Activated CD8-positive, alpha-beta memory T cell treated with anti-CD3 and anti-CD28 coated beads for 4 hours (primary cell): Measurements from ENCODE around the gene UQCR11.

Source experiments
- DNase-seq, 2 donors: peaks; one replicate each; pipeline ENCODE4 v3.0.0-alpha.2; 2020; ENCODE audit warnings: low read depth in 2 of 2

UQCR11 gene

GRCh38 chr19:1616875-1617274 is 11.6 kb upstream of the UQCR11 start:
- no peak for DNase-seq

DNA sequence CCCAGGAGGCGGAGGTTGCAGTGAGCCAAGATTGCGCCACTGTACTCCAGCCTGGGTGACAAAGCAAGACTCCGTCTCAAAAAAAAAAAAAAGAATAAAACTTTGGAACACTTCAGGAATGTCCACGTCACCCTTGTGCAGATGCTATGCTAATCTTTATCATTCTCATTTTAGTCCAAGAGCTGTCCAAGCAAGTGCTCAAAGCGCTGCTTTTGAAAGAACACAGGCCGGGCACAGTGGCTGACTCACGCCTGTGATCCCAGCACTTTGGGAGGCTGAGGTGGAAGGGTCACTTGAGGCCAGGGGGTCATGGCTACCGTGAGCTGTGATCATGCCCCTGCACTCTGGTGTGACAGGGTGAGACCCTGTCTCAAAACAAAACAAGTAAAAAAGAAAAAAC is 11.1 kb upstream of the UQCR11 start:
- DNase-seq: no peak

GRCh38 chr19:1615156-1615765 is 10.0 kb upstream of the UQCR11 start:
- no peak for DNase-seq

DNA sequence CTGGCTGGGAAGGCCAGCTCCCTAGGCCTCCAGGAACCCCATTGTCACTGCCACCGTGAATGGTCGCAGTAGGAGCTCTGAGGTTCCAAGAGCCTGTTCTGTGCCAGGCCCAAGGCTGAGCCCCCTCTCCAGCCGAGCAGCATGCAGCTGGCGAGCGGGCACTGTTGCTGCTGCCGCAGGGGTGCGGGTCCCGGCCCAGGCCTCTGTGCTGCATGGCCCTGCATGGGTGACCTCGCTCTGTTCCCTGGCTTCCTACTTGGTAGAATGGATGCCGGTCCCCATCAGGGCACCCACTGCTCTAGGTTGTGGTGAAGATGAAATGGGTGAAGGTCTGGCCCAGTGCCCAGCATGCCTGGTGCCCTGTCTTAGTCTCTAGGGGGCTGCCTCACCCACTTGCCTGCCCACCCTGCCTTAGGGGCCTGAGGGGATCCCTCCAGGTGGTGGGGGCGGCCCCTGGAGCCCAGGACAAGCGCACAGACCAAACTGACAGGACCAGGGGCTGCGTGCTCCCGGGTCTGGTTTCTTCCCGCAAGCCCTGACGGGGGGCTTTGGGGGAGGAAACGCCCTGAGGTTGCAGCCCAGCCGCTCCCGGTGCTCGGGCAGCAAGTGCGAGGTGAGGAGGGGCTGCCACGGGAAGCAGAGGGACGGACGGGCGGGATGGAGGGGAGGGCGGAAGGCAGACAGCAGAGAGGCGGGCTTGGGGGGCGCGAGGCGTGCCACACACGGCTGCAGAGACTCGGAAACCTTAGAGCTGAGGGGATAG is 8.7 kb upstream of the UQCR11 start:
- no peak for DNase-seq

DNA sequence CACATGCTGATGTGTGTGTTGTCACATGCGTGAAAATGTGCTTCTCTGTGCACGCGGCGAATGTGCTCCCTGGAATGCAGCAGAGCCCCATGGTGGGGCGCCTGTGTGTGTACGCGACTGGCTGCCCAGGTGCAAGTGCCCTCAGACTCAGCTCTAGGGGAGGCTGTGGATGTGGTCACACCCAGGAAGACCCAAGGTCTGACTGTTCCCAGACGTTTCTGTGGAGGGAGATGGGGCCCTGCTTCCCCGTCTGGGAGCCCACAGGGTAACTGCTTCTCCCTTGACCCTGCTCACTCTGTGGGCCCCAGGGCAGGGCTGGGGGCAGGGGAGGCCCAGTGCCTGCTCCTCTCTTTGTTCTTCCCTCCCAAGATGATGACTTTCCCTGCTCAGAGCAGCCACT is 7.9 kb upstream of the UQCR11 start:
- DNase-seq: no peak

DNA sequence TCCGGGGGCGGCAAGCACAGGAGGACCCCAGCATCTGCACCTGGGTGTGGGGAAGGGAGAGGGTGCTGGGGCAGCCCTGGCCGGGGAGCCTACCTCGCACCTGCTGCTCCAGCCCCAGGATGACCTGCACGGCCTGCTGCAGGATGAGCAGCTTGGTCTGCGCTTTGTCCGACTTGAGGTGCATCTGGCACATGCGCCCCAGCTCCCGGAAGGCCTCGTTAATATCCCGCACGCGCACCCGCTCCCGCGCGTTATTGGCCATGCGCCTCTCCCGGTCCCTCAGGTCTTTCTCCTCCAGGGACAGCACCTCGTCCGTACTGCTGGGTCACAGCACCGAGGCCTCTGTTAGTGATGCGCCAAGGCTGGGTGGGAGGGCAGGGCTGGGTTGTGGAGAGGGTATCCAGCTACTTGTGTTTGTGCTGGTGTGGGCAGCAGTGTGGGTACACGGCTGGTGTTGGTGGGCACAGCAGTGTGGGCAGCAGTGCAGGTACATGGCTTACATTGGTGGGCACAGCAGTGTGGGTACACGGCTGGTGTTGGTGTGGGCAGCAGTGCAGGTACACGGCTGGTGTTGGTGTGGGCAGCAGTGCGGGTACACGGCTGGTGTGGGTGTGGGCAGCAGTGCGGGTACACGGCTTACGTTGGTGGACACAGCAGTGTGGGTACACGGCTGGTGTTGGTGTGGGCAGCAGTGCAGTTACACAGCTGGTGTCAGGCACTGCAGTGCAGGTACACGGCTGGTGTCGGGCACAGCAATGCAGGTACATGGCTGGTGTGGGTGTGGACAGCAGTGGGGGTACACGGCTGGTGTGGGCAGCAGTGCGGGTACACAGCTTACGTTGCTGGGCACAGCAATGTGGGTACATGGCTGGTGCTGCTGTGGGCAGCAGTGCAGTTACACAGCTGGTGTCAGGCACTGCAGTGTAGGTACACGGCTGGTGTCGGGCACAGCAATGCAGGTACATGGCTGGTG is 7.1 kb upstream of the UQCR11 start:
- DNase-seq: no peak

GRCh38 chr19:1611353-1611752 is 6.1 kb upstream of the UQCR11 start:
- no peak for DNase-seq

GRCh38 chr19:1610579-1610978 is 5.3 kb upstream of the UQCR11 start:
- no peak for DNase-seq

DNA sequence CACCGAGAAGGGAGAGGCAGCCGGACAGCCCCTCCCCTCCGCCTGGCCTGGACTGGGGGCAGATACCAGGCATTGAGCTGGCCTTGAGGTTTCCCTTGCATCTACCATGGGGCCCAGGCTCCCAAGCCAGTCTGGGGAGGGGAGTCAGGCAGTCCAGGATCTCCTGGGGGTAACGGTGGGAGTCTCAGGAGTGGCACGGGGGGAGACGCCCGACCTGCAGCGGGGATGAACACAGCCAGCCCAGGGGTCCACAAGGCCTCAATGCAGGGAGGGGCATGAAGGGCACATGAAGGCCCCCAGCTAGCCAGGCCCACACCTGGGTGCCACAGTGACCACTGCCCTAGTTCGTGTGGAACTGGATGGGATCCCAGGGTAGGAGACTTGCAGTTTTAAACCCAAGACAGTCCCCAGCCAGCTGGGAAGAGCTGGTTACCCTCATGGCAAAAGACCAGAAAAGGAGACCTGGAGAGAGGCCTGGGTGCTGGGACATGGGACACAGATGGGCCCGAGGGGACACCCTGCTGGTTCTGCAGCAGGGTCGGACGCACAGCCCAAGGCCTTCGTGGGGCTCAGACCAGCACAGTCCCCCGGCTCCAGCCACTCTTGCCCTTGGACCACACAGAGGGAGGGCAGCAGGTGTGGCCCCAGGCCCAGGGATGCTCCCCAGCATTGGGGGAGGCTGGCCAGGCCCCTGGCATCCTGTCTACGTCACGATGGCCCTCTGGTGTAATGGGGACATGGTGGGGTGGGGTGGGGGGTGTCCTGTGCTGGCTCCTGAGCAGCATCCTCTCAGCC is 4.6 kb upstream of the UQCR11 start:
- DNase-seq: no peak

DNA sequence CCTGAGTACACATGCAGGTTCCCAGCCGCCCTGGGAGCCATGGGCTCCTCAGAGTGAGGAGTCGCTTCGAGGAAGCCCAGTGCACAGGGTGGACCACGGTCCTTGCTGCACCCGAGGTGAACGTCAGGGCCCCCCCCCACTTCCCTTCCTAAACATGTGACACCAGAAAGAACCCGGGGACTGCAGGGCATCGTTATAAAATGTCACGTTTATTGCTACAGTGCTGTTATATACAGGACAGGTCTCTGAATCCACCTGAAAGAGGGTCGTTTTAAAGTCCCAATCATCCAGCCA is 3.8 kb upstream of the UQCR11 start:
- DNase-seq: no peak

- no peak for DNase-seq
Observed at GRCh38 chr19:1608359-1609102, 3.3 kb upstream of the UQCR11 start.

DNA sequence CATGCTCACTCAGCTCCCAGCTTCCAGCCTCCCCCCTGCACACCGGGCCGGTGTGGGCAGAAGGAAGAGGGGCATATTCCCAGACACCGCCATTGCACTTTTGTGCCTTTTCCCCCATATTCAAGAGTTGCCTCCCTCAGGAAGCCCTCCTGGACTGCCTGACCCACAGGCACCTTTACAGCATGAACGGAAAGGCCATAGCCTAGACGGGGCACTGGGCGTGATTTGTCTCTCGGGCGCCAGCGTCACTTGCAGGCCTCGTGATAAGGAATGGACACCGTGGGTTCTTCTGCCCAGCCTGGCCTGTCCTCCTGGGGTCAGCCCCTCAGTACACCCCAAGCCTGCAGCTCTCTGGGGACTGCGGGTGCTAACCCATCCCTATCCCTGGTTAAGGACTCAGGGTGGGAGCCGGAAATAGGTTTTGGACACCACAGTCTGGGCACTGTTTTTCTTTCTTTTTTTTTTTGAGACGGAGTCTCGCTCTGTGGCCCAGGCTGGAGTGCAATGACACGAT is 933 bp upstream of the UQCR11 start:
- no peak for DNase-seq

GRCh38 chr19:1602091-1602707 is 3.1 kb downstream of the UQCR11 start:
- DNase-seq: no peak

- DNase-seq: no peak
Observed at GRCh38 chr19:1601613-1602064, 3.6 kb downstream of the UQCR11 start.

DNA sequence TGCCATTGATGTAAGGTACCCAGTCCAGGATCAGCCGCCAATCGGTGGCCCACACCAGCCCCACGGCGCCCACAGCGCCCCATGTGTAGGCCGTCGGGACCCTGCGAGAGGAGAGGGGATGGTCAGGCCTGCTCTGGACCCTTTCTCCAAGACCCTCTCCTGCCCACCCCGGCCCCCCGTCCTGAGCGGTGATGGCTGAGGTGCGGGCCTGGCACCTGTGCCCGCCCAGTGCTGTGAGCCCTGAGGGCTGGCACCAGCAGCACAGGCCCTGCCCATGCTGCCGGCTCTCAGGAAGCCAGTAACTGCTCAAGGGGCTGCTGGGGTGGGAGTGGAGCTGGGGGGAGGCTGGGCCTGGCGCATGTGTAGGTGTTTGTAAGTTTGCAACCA is 5.8 kb downstream of the UQCR11 start:
- DNase-seq: no peak

- no peak for DNase-seq
Observed at GRCh38 chr19:1598777-1599459, 6.3 kb downstream of the UQCR11 start.

DNA sequence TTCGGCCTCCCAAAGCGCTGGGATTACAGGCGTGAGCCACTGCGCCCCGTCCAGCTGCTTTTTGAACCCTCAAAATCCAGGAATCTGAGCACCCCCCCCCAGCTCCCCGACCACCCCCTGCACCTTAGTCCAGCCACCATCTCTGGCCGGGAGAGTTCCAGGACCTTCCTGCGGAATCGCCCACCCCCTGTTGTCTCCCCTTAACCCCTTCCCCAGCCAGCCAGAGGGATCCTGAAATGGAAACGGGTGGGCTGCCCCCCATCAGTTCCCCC is 11.8 kb downstream of the UQCR11 start:
- no peak for DNase-seq

GRCh38 chr19:1592755-1593500 is 12.3 kb downstream of the UQCR11 start, which contains the start of gene MBD3:
MBD3 (minus strand) TSS chr19:1592865; CDS start chr19:1592631, 234 bp downstream.
- DNase-seq: peak; percentile 78 to 80
